ENCODE data around the gene SYNPR.
"Not testable (repeated sequence)": the region's sequence is repeated elsewhere in the genome, so short reads cannot be mapped to it uniquely, and the experiment has no call there.

Gene SYNPR

GRCh38 chr3:63278171-63279004, at the start of gene SYNPR:
TSS of gene SYNPR (plus strand) at chr3:63278308.
- no peak for DNase-seq

- peak; percentile 0 for DNase-seq
These were observed 49.4 kb upstream of the SYNPR start for GRCh38 chr3:63228677-63229076.

GRCh38 chr3:63230146-63230545, 48.0 kb upstream of the SYNPR start:
- no peak for DNase-seq

GRCh38 chr3:63231643-63232042, 46.5 kb upstream of the SYNPR start:
- DNase-seq: no peak

GRCh38 chr3:63232764-63233396, 45.2 kb upstream of the SYNPR start:
- peak; percentile 0 for DNase-seq

- DNase-seq: no peak
These were observed 37.7 kb upstream of the SYNPR start for GRCh38 chr3:63240381-63240902.

GRCh38 chr3:63242124-63242523, 36.0 kb upstream of the SYNPR start:
- no peak for DNase-seq

GRCh38 chr3:63244486-63244885, 33.6 kb upstream of the SYNPR start:
- DNase-seq: no peak

GRCh38 chr3:63245726-63246241, 32.3 kb upstream of the SYNPR start:
- no peak for DNase-seq

- no peak for DNase-seq
These were observed 30.1 kb upstream of the SYNPR start for GRCh38 chr3:63248015-63248414.

GRCh38 chr3:63251499-63251898, 26.6 kb upstream of the SYNPR start:
- no peak for DNase-seq

- DNase-seq: not testable (repeated sequence)
These were observed 22.3 kb upstream of the SYNPR start for GRCh38 chr3:63255819-63256218.

GRCh38 chr3:63264716-63265115, 13.4 kb upstream of the SYNPR start:
- no peak for DNase-seq

GRCh38 chr3:63274359-63274758, 3.7 kb upstream of the SYNPR start:
- no peak for DNase-seq

GRCh38 chr3:63279005-63279841, 1.1 kb downstream of the SYNPR start:
- no peak for DNase-seq

- no peak for DNase-seq
These were observed 9.5 kb downstream of the SYNPR start for GRCh38 chr3:63287610-63288009.

- no peak for DNase-seq
These were observed 12.6 kb downstream of the SYNPR start for GRCh38 chr3:63290686-63291085.

- DNase-seq: no peak
These were observed 16.2 kb downstream of the SYNPR start for GRCh38 chr3:63294332-63294731.

- no peak for DNase-seq
These were observed 17.2 kb downstream of the SYNPR start for GRCh38 chr3:63295356-63295755.

GRCh38 chr3:63295806-63296205, 17.7 kb downstream of the SYNPR start:
- no peak for DNase-seq

GRCh38 chr3:63296249-63296648, 18.1 kb downstream of the SYNPR start:
- DNase-seq: no peak

GRCh38 chr3:63303238-63303637, 25.1 kb downstream of the SYNPR start:
- DNase-seq: no peak

GRCh38 chr3:63304421-63304820, 26.3 kb downstream of the SYNPR start:
- no peak for DNase-seq

All from NCI-H2029 treated with DMSO at 0.1 percent for 48 hours (cell line).